NCI-H128 (cell line): Measurements from ENCODE around the gene IFNGR2.
A peak's percentile ranks its signal among the peaks of the same experiment; 100 is the strongest.
"Not testable (repeated sequence)": the region's sequence is repeated elsewhere in the genome, so short reads cannot be mapped to it uniquely, and the experiment has no call there.

Experiments
- DNase-seq: peaks from one replicate; lab custom pipeline; 2025; ENCODE audit not compliant: unreplicated experiment; lab: John Stamatoyannopoulos, UW

IFNGR2 gene, protein sequence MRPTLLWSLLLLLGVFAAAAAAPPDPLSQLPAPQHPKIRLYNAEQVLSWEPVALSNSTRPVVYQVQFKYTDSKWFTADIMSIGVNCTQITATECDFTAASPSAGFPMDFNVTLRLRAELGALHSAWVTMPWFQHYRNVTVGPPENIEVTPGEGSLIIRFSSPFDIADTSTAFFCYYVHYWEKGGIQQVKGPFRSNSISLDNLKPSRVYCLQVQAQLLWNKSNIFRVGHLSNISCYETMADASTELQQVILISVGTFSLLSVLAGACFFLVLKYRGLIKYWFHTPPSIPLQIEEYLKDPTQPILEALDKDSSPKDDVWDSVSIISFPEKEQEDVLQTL

DNA sequence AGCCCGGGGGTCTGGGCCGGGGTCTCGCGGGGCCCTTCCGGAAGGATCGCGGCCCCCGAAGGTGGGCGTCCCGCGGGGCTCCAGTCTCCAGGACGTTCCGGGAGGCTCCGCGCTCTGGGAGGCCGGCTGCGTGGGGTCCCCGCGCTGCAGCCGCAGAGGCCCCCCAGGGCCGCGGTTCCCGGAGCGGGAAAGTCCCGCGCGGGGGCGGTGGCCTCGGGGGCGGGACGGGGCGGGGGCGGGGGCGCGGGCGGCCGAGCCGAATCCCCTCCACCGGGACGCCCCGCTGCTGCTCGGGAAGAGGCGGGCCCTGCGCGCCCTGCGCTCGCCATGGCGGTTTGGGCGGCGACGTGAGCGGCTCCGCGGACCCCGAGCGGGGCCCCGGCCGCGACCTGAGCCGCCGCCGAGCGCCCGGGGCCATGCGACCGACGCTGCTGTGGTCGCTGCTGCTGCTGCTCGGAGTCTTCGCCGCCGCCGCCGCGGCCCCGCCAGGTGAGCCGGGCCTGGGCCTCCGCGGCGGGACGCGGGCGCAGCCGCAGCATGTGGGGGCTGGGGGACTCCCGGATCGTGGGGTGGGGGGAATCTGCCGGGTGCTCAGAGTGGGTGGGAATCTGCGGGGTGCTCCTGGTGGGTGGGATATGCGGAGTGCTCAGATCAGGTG, at the start of gene IFNGR2:
TSS of gene IFNGR2 (plus strand) at position 286 of the 658 bp plus-strand sequence. CDS start at position 417, 131 bp downstream.
- no peak for DNase-seq

DNA sequence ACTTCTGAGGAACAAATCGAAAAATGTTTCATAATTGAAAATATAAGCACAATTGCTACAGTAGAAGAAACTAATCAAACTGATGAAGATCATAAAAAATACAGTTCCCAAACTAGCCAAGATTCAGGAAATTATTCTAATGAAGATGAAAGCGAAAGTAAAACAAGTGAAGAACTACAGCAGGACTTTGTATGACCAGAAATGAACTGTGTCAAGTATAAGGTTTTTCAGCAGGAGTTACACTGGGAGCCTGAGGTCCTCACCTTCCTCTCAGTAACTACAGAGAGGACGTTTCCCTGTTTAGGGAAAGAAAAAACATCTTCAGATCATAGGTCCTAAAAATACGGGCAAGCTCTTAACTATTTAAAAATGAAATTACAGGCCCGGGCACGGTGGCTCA, 47.9 kb upstream of the IFNGR2 start:
- no peak for DNase-seq

DNA sequence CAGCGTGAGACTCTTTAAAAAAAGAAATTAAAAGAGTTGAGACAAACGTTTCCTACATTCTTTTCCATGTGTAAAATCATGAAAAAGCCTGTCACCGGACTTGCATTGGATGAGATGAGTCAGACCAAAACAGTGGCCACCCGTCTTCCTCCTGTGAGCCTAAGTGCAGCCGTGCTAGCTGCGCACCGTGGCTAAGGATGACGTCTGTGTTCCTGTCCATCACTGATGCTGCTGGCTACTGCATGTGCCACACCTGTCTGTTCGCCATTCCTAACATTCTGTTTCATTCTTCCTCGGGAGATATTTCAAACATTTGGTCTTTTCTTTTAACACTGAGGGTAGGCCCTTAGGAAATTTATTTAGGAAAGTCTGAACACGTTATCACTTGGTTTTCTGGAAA, 47.2 kb upstream of the IFNGR2 start:
- no peak for DNase-seq

DNA sequence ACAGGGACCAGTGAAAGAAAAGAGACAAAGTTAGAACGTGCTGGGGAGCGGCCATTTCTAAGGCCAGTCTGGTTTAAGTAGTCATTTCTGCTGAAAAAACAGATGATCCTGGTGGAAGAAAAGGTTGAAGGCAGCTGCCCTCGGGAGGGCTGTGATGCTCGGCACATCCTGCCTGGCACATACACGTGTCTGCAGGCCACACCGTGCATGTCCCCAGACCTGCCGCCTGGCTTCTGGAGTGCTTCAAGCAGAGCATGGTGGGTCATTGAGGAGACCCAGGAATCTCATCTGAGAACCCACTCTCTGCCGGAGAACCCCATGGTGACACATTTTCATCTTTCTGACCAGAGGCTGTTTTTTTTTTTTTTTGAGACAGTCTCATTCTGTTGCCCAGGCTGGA, 46.0 kb upstream of the IFNGR2 start:
- no peak for DNase-seq

DNA sequence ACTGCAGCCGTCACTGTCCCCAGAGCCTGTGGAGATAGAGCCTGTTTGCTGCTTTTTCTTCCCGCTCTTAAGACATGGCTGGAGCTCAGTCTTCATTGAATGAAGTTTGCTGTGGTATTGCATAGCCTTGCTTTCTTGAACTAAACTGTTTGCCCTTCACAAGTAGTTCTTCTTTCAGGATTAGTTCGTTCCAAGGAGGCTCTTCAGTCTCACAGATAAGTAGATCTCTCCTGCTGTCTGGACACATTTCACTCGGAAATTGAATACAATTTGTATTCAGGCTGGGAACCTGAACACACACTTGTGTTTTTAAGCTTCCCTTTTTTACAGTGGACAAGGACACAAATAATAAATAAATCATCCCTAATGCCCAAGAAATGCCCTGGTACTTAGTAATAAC, 43.8 kb upstream of the IFNGR2 start:
- DNase-seq, result no peak

DNA sequence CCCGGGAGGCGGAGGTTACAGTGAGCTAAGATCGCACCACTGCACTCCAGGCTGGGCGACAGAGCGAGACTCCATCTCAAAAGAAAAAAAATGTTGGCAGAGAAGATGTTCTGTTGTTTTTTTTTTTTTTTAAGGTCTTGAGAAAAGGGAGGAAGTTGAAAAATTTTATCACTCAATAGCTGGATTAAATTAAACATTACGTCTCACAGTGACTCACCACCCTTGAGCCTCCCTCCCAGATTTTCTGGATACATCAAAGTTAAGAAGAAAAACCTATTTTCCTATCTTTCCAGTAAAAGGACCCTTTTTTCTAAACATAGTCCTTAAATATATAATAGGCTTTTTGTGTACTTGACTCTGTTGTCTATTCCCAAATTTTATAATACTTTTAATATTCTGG, 42.9 kb upstream of the IFNGR2 start:
- DNase-seq, result no peak

DNA sequence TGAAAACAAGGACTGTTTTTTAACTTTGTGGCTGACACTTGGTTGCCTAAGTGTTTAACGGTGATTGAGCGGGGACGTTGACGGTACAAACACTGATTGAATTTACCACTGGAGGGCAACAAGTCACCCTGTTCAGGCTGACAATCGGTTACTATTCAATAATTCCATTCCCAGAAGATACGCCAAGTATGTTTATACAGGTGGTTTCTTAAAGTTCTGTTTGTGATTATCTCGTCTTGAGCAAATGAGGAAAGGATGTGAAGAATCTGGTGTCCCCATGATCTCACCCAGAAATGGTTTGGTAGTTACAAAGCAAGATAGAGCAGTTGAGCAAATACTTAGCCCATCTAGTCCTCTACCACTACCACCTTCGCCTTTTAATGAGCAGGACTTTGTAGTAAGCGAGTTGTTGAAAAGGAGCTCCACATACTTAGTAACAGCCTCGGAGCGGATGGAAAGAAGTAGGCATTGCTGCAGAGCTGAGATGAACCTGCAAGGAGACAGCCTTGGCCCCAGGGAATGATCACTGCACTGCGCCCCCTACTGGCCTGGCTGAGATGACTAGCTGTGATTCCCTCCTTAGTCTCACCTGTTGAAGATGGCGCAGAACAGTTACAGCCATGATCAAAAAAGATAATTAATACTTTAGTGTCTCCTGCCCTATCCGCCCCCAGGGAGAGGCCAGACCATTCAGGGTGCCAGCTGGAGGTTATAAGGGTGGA, 42.2 kb upstream of the IFNGR2 start:
- DNase-seq, result peak; percentile 68

DNA sequence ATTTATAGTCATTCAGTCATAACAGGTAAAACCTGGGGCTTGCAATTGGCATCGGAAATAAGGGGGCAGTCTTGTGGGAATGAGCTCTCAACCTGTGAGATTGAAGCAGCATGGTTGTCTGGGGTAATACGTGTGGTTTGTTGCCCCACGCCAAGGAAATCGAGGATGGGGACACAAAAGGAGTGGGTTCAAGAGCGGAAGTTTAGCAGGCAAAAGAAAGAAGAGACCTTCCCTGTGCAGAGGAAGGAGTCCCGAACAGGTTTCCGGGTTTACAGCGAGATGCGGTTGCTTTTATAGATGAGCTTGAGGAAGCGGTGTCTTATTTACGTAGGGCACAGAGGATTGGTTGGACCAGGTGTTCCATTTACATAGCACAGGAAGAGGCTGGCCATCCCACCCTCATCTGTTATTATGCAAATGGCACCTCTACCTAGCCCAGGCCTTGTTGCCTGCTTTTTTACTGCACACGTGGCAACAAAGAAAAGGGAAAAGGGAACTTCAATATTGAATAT, 41.1 kb upstream of the IFNGR2 start:
- DNase-seq, result peak; percentile 39

DNA sequence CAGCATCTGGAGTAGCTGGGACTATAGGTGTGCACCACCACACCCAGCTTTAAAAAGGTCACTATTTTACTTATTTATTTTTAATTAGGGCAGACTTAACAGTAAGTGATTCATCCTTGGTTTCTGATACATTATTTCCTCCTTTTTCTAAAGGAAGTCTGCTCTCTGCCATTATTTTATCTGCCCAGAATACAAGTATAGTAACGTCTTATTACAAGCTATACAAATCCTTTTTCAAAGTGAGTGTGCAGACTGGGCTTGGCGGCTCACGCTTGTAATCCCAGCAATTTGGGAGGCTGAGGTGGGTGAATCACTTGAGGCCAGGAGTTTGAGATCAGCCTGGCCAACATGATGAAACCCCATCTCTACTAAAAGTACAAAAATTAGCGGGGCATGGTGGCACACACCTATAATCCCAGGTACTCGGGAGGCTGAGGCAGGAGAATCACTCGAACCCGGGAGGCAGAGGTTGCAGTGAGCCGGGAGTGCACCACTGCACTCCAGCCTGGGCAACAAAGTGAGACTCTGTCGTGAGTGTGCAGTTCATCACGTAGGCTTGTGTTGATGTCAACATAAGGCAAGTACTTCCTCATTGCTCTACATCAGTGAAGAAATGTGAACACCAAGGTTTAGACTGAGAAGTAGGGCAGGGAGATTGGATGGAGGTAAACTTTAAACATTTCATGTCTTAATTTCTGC, 39.2 kb upstream of the IFNGR2 start:
- DNase-seq, result not testable (repeated sequence)

DNA sequence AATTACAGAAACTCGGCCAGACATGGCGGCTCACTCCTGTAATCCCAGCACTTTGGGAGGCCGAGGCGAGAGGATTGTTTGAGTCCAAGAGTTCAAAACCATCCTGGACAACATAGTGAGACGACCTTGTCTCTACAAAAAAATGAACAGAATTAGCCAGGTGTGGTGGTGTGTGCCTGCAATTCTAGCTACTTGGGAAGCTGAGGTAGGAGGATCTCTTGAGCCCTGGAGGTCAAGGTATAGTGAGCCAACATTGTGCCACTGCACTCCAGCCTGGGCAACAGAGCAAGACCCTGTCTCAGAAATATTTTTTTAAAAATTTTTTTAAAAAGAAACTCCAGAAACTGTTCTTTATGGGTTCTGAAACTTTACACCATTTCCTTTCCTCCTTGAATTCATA, 38.4 kb upstream of the IFNGR2 start:
- no peak for DNase-seq

DNA sequence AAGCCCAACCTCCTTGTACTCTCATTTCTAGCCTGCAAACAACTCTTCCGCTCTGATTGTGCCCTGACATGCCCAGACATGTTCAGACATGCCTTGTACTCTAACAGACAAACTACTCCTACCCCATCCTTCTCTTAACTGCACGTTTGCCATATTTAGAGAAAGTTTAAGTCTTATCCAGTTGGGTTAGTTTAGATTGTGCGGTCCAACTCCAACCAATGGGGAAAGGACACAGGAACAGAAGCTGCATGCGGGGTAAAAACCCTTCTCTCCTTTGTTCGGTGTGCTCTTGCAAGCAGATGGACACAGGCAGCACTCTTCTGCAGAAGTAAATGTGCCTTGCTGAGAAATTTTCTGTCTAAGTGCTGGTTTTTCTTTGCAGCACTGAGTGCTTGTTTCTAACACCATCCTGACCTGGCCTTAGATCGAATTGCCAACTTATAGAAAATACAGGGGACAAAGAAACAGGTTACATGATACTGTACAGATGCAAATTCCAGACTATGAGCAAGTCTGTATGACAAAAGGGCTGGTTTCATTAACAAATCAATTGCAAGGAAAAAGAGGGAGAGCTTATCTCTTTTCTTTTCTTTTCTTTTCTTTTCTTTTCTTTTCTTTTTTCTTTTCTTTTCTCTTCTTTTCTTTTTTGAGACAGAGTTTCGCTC, 35.8 kb upstream of the IFNGR2 start:
- DNase-seq, result no peak

DNA sequence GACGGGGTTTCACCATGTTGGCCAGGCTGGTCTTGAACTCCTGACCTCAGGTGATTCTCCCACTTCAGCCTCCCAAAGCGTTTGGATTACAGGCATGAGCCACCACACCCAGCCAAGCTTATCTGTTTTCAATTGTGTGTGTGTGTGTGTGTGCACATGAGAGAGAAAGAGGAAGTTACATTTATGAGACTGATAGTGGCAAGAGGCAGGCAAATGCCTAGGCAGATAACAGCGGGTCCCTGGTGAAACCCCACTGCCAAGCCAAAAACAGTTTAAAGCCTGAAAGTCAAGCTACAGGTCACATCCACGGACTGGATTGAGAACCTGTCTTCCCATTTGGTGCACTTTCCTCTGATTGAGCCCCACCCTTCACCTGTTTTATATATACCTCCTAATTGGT, 35.1 kb upstream of the IFNGR2 start:
- DNase-seq, result no peak

DNA sequence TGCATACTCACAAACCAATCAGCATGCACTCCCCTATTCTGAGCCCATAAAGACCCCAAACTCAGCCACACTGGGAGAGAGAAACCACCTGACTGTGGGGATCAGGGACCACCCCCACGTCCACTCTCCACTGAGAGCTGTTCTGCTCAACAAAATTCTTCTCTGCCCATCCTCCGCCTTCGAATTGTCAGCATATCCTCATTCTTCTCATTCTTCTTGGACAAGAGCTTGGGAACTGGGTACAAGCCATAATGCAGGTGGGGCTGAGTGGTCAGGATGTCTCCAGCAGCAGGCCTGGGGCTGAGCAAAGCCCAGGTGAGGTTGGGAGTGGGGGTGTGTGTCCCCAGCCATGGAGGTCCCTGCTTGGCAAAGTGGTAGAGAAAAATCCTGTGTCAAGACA, 34.6 kb upstream of the IFNGR2 start:
- no peak for DNase-seq

DNA sequence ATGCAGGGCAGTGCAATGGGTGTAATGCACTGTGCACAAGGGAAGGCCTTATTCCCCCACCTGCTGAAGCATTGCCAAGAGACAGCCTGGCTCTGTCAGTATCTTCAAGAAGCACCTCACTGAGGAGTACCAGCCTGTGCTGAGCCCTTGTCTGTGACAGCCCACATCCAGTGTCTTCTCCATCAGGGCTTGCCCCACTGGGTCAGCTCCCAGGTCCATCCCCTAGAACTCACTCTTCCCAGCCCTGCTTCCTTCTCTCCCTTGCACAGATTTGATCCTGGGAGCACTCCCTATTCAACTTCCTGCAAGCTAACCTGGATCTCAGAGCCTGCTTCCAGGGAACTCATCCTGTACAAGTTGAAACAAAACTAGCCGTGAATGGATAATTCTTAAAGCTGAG, 33.6 kb upstream of the IFNGR2 start:
- no peak for DNase-seq

DNA sequence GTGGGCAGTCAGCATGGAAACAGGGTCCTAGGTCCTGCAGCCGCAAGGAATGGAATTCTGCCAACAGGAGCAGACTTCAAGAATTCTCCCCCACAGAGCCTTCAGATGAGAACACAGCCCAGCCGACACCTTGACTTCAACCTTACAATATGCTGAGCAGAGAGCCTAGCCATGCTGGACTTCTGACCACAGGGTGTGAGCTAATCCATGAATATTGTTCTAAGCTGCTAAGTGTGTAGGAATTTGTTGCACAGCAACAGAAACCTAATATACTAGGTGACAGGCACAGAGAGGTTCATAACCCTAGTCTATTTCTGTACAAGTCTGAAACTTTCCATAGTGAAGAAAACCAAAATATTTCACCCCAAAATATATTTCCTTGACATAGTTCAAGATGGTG, 32.9 kb upstream of the IFNGR2 start:
- no peak for DNase-seq

DNA sequence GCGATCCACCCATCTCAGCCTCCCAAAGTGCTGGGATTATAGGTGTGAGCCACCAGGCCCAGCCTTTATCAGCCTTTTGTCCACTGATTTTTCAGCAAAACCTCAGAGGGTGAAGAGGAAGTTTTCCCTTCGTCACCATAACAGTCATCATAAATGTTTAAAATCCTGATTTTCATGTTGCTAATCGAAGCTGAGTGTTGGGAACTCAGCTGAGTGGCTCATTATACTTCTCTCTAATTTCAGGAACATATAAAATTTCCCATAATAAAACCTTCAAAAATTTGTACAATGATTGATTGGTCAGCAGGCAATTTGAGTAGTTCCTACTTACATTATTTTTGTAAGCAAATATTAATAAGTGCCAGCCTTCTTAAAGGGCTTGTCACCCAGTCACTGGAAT, 31.8 kb upstream of the IFNGR2 start:
- DNase-seq, result no peak

DNA sequence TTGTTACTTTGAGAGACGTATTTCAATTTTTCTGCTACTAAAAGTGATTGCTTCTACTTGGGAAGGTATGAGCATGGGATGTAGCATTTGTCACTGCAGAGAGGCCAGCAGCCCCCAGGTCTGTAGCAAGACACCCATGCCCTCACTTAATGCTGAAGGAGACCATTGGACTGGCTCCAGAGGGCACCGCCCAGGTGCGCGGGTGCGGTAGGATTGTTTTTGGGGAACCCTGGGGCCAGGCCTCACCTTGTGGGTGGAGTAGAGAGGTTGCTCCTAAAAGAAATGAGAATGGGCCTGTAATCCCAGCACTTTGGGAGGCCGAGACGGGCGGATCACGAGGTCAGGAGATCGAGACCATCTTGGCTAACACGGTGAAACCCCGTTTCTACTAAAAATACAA, 30.6 kb upstream of the IFNGR2 start:
- DNase-seq, result no peak

DNA sequence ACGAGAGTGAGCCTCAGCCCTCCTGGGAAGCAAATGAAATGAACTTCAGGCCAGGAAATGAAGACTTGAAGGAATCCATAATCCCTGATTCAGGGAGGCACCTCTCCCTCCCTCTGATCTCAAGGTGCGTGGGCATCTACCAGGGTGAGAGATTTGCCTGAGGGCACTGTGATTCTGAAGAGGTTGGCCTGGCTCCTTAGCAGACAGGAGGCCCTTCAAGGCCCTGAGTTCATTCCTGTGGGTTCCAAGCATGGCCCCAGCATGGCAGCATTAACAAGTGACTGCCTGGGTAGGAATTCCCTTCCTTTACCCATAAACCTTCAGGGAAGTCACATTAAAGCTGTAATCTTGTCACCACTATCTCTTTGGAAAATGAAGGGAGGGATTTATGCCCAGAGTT, 29.8 kb upstream of the IFNGR2 start:
- DNase-seq, result no peak

DNA sequence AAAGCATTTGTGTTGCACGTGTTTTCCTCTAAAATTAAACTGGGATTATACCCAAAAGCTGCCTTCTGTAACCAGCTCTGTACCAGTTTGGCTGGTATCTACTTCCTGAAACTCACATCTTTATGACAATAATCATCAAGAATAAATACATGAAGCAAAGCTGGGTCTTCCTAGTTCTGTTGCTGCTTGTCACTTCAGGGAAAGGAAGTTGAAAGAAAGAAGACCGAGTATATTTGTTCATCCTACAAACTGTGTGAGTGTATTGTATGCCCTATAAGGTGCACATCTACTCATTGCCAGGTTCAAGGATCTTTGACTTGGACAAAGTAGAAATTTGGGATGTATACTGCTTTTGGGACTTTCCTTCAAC, 29.1 kb upstream of the IFNGR2 start:
- DNase-seq, result no peak

DNA sequence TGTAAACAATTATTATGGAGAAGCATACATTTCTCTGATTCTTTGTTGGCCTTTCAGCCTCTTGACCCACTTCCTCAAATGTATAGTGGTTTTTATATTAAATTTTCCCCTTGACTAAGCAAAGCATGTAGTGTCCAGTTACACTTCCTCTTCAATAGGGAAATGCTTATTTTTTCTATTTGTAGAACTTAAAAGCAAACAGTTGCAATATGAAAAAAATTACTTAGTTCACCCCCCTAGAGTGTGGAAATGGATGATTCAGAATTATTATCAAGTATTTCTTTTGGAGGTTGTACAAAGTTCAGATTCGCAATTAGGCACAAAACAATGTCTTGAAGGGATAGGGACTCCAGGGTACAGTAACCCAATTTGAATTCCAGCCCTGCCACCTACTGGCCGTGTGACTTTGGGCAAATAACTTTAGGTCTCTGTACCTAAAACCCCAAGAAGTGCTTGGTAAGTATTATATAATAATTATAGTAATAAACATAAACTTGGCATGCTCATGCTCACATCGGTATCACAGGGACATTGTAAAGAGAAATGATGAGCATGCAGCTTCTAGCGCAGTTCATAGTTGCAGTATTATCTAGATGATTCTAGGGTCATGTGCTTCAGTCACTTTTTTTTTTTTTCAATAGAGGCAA, 28.6 kb upstream of the IFNGR2 start:
- no peak for DNase-seq
